Jurkat, Clone E6-1 (cell line): Measurements from ENCODE around the gene DIAPH1.
"Not testable (repeated sequence)": the region's sequence is repeated elsewhere in the genome, so short reads cannot be mapped to it uniquely, and the experiment has no call there.

ENCODE experiments used
- DNase-seq: peaks from one replicate; pipeline ENCODE4 v3.0.0-alpha.2; 2011; ENCODE audit warnings: low read depth, low spot score
- H3K4me3 ChIP-seq: 2 replicates; pipeline ENCODE4 v1.5.1; 2011; ENCODE audit warnings: mild to moderate bottlenecking, low read length, control low read depth, moderate library complexity

Gene DIAPH1

DNA sequence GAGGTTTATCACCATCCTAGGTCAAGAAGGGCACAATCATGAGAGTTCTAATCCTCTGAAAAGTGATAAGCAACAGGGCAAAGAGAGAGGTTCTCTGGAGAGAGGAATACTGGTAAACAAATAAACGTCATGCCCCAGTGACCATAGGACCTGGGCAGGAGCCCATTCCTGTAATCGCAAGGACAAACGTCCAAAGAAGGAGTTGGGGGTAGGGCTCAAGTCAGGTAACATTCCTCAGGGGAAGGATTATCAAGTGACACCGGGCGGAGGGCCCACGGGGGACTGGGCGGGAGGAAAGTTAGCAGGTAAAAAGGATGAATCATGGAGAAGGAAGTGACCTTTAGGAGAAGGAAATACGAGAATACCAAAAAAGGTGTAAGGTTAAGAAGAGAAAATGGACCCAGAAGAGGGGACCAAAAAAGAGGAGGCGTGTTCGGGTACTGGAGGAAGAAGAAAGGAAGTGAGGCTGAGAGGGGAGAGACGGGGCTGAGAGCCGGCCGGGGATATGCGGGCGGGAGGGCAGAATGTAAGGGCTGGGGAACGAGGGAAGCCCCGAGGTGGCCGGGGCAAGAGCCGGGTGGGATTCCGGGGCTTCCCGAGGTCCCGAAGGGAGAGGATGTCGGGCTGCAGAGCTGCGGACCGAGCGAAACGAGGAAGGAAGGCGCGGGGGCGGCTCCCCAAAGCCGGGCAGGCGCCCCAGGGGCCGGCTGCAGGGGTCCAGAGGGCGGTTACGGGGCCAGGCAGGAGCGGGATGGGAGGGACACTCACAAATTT lies 583 bp downstream of the DIAPH1 start:
- DNase-seq, result no peak
- H3K4me3 ChIP-seq, result peak overlapping the region; percentile 73

GRCh38 chr5:141617682-141618029 lies 1.1 kb downstream of the DIAPH1 start:
- no peak for DNase-seq
- peak overlapping the region; percentile 73 for H3K4me3 ChIP-seq

GRCh38 chr5:141617128-141617527 lies 1.7 kb downstream of the DIAPH1 start:
- no peak for DNase-seq
- H3K4me3 ChIP-seq, result peak overlapping the region; percentile 73

- DNase-seq, result no peak
- peak overlapping the region; percentile 73 for H3K4me3 ChIP-seq
These were observed 2.6 kb downstream of the DIAPH1 start for GRCh38 chr5:141615991-141616720.

DNA sequence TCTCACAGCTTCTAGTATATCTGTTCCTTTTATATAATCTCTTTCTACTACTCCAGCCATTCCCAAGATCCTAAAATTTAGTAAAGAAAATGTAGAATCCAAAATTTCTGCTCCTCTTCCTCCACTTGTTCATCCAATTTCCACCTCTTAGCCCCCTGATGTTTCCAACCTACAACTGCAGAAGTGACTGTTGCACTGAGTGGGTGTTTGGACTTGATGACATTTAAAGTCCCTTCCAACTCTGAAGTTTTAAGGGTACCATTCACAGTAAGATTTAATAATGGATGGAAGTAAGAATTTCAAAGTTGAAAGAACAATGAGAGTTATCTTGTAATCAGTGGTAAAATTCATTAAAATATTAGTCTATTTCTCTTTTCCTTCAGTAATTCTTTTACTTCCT lies 5.5 kb downstream of the DIAPH1 start:
- DNase-seq, result no peak
- no peak overlapping the region for H3K4me3 ChIP-seq

GRCh38 chr5:141611289-141611688 lies 7.5 kb downstream of the DIAPH1 start:
- H3K4me3 ChIP-seq, result no peak overlapping the region
- no peak for DNase-seq

GRCh38 chr5:141609921-141610320 lies 8.9 kb downstream of the DIAPH1 start:
- not testable (repeated sequence) for DNase-seq, H3K4me3 ChIP-seq

GRCh38 chr5:141609044-141609443 lies 9.8 kb downstream of the DIAPH1 start:
- DNase-seq, result no peak
- H3K4me3 ChIP-seq, result no peak overlapping the region

DNA sequence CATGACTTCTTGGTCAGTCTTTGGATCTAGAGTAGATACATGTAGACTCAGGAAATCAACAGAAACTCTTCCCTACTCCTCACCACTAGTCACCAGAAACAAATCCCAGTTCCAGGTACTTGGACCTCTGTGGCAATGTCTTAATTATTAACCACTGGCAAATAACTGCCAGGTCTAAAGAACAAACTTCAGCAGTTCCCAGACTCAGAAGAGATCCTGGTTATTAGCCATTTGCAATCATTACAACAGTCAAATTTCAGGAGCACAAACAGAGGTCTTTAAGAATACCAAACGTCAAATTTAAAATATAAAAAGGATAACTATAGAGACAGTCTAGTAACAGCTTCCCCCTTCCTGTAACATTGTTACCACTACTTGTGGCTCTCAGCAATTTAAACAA lies 10.2 kb downstream of the DIAPH1 start:
- no peak overlapping the region for H3K4me3 ChIP-seq
- DNase-seq, result no peak

DNA sequence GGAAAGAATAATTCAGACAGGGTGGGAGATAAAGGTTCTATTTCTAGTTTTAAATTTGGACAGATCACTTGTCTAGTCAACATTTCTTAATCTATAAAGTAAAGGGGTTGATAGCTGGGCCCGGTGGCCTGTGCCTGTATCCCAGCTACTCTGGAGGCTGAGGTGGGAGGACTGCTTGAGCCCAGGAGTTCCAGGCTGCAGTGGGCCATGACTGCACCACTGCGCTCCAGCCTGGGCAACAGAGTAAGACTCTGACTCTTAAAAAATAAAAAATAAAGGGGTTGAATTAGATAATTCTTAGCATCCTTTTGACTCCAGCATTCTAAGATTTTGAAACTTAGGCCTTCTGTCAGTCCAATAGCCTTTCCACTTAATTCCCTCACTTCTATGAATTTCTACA lies 10.8 kb downstream of the DIAPH1 start:
- DNase-seq, result no peak
- H3K4me3 ChIP-seq, result no peak overlapping the region

DNA sequence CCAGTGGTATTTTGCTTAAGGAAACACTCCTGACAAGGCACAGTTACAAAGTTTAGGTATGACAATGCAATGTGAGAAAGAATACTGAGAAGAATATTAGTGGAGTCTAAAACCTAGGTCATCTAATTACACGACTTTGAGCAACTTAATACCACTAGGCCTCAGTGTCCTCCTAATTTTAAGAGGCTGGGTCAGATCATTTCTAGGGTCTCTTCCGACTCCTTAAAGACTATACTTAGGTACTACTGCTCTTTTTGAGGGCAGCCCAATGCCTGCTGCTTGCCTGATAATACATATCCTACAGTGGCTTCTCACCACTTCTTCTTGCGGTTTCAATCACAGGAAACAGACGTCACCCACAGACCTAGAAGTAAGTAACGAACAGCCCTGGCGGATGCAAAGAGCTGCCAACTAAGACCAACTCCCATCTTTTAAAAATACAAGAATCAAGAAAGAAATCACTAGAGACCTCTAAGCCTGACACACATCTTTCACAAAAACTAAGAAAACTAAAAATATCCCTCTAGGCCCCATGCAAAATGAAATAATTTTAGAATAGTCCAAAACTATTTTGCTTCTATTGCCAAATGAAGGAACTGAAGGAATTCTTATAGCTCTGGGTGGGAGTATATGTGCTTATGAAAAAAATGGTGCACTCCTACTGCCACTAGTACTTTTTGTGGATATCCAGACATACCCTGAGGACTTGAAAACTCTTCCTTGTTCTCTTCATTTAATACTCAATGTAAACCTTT lies 13.1 kb downstream of the DIAPH1 start:
- peak; percentile 99 for DNase-seq
- H3K4me3 ChIP-seq, result peak overlapping the region; percentile 16

DNA sequence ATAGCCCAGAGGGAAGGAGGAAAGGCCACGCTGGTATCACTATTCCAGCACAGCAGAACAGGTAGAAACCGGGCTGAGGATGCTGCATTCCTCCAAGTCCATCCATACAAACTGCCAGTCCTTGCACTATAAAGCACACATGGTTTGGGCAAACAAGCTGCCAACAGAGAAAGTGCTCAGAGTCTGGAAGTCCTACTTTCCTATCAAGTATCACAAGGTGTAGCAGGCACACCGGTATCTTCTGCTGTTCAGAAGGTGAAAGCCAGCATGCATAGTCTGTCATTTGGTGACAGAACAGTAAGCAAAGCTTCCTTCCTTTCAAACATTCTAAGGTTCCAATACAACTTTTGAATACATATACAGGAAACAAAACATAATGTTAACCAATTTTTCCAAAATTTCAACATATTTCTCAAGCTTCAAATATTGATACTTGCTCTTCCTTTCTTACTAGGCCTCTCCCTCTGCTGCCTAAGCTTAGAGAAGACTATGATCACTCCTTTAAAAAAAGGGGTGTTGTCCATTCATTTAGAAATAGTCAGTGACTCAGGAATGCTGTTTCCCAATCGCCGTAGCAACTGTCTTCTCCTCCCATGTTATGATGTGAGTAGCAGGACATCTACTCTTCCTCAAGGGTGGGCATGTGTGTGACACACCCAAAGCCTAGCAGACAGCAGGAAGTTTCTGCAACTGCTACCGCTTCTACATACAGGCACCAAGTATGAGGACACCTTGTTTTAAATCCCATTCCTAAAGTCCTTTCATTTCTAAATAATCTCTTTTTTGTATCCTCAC lies 14.7 kb downstream of the DIAPH1 start:
- no peak for DNase-seq
- H3K4me3 ChIP-seq, result peak overlapping the region; percentile 32

GRCh38 chr5:141602606-141603005 lies 16.2 kb downstream of the DIAPH1 start:
- peak overlapping the region; percentile 10 for H3K4me3 ChIP-seq
- DNase-seq, result no peak

DNA sequence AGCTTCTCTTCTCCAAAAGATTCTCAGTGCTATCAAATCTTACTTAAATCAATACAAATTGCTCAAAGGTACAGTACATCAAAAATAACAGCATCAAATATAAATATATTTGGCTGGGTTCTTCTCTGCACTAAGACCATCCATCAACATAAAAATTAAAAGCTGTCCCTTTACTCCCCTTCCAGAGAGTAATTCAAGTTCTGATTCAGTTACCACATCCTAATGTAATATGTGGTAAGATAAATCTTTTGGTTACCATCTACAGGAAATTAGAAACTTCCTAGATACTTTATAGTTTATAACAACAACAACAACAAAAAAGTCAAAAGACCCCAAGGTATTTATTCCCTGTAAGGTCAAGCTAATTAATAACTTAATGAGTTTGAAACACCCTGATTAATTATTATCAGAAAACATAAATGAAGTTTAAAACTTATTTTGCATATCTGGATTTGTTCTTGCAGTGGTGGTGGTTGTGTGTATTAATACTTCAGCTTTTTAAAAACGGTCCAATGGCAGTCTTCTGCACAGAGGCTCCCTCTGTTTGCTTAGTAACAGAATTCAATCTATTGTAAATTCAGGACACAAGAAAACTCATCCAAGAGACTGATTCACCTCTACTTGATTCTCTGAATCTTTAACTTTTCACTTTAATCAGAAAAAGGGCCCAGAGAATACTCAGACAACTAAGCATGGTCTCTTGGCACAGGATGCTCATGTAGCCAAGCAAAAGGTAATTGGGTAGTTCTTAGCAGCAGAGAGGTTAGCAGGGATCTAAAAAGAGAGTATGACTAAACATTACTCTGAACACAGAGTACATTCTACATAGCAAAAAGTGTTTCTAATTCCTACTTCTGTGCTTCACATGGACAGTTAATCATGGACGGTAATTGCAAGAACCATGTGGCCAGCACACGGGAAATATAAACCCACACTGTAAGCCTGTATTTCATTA lies 20.1 kb downstream of the DIAPH1 start:
- DNase-seq, result no peak
- no peak overlapping the region for H3K4me3 ChIP-seq

DNA sequence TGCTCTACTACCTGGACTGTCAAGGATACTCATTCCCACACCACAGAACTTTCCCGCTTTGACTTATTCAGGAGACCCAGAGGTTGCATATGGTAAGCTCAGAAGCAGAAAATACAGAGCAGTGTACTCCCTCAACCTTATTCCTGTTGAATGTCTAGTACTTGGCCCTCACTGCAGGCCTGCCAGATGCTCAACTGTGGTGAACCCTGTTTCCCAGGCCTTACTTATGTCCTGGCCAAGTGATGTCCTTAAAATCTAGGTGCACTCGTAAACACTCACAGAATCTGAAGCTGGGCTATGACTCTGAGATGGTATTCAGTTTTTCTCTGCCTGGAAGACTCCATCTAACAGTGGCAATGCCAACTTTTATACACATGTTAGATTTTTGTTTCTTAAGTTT lies 21.0 kb downstream of the DIAPH1 start:
- no peak overlapping the region for H3K4me3 ChIP-seq
- no peak for DNase-seq

GRCh38 chr5:141597394-141597793 lies 21.4 kb downstream of the DIAPH1 start:
- DNase-seq, result no peak
- H3K4me3 ChIP-seq, result no peak overlapping the region

- no peak for DNase-seq
- H3K4me3 ChIP-seq, result no peak overlapping the region
These were observed 21.9 kb downstream of the DIAPH1 start for GRCh38 chr5:141596867-141597266.

DNA sequence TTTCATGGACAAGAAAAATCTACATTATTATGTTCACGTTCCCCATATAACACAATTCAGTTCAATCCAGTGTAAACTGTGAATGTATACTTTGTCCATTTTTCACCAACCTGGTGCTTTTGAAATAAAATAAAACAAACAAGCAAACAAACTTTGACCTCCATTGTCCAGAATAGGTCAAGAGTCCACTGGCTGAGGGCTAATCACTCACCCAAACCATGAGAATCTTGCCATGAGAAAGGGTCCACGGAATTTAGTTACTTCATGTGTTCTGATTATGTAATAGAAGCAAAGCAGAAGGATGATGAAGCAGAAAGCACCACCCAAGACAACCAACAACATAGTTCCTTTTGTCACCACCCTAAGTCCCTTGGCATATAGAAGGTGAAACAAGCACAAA lies 28.7 kb downstream of the DIAPH1 start:
- H3K4me3 ChIP-seq, result no peak overlapping the region
- no peak for DNase-seq
